Epithelial cell of esophagus (primary cell): ENCODE measurements around the gene DOCK3.

ENCODE experiments used
- DNase-seq: peaks from one replicate; pipeline ENCODE4 v3.0.0; 2010; ENCODE audit warnings: low read depth
- H3K4me3 ChIP-seq: 2 replicates; pipeline ENCODE4 v1.5.1; 2011; ENCODE audit warnings: mild to moderate bottlenecking, low read length, control low read depth
- CTCF ChIP-seq: IDR thresholded peaks from 2 replicates; pipeline ENCODE4 v1.5.1; 2011; ENCODE audit warnings: low read depth, mild to moderate bottlenecking, low read length, control low read depth, inconsistent platforms; ENCODE audit not compliant: insufficient read depth; ENCODE audit errors: missing control alignments

The DOCK3 gene

DNA sequence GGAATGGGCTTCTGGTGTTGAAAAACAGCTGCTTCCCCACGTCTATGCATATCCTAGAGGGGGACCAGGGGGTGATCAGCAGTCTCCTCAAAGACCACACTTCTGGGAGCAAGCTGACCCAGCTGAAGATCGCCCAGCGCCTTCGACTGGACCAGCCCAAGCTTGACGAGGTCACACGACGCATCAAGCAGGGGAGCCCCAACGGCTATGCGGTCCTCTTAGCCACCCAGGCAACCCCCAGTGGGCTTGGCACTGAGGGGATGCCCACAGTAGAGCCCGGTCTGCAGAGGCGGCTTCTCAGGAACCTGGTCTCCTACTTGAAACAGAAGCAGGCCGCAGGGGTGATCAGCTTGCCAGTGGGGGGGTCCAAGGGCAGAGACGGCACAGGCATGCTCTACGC lies 718.8 kb downstream of the DOCK3 start:
- DNase-seq = no peak
- no peak overlapping the region for H3K4me3 ChIP-seq
- no peak for TF ChIP-seq CTCF

GRCh38 chr3:51394541-51394940 lies 719.8 kb downstream of the DOCK3 start:
- DNase-seq = no peak
- no peak for TF ChIP-seq CTCF
- H3K4me3 ChIP-seq = no peak overlapping the region

- DNase-seq = no peak
- H3K4me3 ChIP-seq = no peak overlapping the region
- no peak for TF ChIP-seq CTCF
These were observed 720.9 kb downstream of the DOCK3 start for GRCh38 chr3:51395493-51396213.

GRCh38 chr3:51396401-51396800 lies 721.7 kb downstream of the DOCK3 start:
- TF ChIP-seq CTCF = no peak
- H3K4me3 ChIP-seq = no peak overlapping the region
- DNase-seq = no peak

DNA sequence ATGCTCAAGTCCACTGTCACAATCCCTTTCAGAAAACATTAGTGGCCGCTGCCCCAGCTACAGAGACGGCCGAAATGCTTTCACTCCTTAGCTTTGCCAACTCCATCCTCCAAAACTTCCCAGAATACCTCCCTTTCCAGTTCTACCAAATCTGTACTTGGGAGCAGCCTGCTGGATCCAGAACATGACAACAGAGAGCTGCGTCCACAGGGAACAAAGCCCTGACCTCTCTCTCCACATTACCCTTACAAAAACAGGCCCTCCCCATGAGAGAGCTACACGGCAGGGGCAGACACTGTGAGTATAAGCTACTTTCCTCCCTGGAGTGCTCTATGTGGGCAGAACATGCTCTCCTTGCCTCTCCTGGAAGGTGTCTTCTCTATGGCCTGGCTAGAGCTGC lies 722.7 kb downstream of the DOCK3 start:
- TF ChIP-seq CTCF = no peak
- H3K4me3 ChIP-seq = no peak overlapping the region
- DNase-seq = no peak

DNA sequence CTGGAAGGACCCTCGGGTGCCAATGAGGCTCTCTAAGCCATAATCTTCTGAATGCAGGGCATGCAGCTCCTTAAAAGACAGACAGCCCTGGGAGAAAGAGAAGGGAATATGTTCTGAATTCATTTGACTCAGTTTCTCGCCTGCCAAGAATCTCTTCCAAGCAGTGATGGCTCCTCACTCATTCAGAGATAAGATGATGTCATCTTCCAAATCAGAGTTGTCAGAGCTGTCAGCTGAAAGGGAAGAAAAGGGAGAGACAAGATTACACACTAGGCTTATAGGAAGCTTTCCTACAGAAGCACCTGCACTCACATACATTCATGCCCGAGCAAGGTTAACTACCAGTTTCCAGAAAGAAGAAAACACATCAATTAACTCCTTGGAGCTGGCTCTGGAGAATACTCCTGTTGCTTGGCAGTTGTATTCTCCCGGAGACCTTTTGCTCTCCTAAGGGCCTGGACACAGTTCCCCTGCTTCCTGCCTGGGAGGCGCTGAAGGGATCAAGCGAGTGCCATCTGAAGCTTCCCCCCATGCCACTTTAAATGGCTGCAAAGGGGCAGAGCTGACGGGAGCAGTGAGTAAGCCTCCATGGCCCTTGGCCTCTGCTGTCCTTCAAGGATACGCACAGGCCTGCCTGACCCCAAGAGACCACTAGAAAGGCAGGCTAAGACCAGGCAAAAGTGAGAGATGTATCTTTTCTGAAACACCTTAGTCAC lies 724.0 kb downstream of the DOCK3 start:
- no peak overlapping the region for H3K4me3 ChIP-seq
- no peak for TF ChIP-seq CTCF
- DNase-seq = no peak
